NCI-H524 (cell line): ENCODE results near the gene DEGS1.

Experiments
- DNase-seq, 2 experiments: peaks; one replicate each; lab custom pipeline; 2025; lab: John Stamatoyannopoulos, UW

The DEGS1 gene

GRCh38 chr1:224182866-224183590 lies at the start of gene DEGS1:
TSS of gene DEGS1 (plus strand) at chr1:224183240. CDS start at chr1:224183337, 97 bp downstream.
- DNase-seq, result peak; percentile 71 to 82

GRCh38 chr1:224133741-224134299 lies 49.2 kb upstream of the DEGS1 start:
- no peak for DNase-seq

GRCh38 chr1:224137518-224137917 lies 45.5 kb upstream of the DEGS1 start:
- DNase-seq, result no peak

- DNase-seq, result no peak
These were observed 44.8 kb upstream of the DEGS1 start for GRCh38 chr1:224138198-224138597.

- no peak for DNase-seq
These were observed 41.3 kb upstream of the DEGS1 start for GRCh38 chr1:224141693-224142092.

- DNase-seq, result no peak
These were observed 33.3 kb upstream of the DEGS1 start for GRCh38 chr1:224149709-224150108.

- DNase-seq, result no peak
These were observed 31.9 kb upstream of the DEGS1 start for GRCh38 chr1:224151117-224151516.

- DNase-seq, result no peak
These were observed 25.7 kb upstream of the DEGS1 start for GRCh38 chr1:224157316-224157715.

GRCh38 chr1:224159541-224159940 lies 23.5 kb upstream of the DEGS1 start:
- DNase-seq, result no peak

- DNase-seq, result no peak
These were observed 22.8 kb upstream of the DEGS1 start for GRCh38 chr1:224160171-224160682.

GRCh38 chr1:224162768-224163167 lies 20.3 kb upstream of the DEGS1 start:
- no peak for DNase-seq

- DNase-seq, result no peak
These were observed 19.7 kb upstream of the DEGS1 start for GRCh38 chr1:224163311-224163710.

GRCh38 chr1:224168859-224169380 lies 14.1 kb upstream of the DEGS1 start:
- DNase-seq, result no peak

- DNase-seq, result no peak
These were observed 13.2 kb upstream of the DEGS1 start for GRCh38 chr1:224169718-224170270.

GRCh38 chr1:224170343-224170742 lies 12.7 kb upstream of the DEGS1 start:
- no peak for DNase-seq

- DNase-seq, result no peak
These were observed 12.1 kb upstream of the DEGS1 start for GRCh38 chr1:224170748-224171478.

- no peak for DNase-seq
These were observed 10.8 kb upstream of the DEGS1 start for GRCh38 chr1:224172229-224172628.

- no peak for DNase-seq
These were observed 9.5 kb upstream of the DEGS1 start for GRCh38 chr1:224173523-224173922.

- no peak for DNase-seq
These were observed 7.4 kb upstream of the DEGS1 start for GRCh38 chr1:224175617-224176016.

GRCh38 chr1:224177356-224177999 lies 5.6 kb upstream of the DEGS1 start:
- no peak for DNase-seq

- no peak for DNase-seq
These were observed 4.1 kb upstream of the DEGS1 start for GRCh38 chr1:224178894-224179293.
